Dedifferentiated amniotic fluid mesenchymal stem cell (primary cell): ENCODE data around the gene GSTCD.

Experiments used
- DNase-seq: peaks from one replicate; pipeline ENCODE4 v3.0.0-alpha.2; 2016; ENCODE audit errors: extremely low spot score

GSTCD gene

DNA sequence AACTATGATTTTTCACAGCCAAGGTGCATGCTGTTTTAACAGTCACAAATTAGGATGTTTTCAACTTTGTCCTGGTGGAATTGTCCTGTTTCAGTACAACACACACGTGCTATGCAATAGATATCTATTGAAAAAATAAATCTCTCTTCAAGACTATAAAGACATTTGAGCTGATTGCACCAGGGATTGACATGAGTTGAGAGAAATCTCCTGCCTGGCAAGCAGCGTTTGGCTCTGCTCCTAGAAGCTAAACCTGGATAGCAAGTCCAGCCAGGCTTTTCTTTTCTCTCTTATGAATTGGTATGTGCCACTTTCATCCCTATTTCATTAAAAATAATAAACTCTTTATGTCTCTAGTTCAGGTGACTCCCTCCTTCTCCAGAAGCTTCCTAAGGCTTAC, 170.1 kb downstream of the GSTCD start:
- no peak for DNase-seq

GRCh38 chr4:105887508-105887907, 178.9 kb downstream of the GSTCD start:
- DNase-seq = no peak

DNA sequence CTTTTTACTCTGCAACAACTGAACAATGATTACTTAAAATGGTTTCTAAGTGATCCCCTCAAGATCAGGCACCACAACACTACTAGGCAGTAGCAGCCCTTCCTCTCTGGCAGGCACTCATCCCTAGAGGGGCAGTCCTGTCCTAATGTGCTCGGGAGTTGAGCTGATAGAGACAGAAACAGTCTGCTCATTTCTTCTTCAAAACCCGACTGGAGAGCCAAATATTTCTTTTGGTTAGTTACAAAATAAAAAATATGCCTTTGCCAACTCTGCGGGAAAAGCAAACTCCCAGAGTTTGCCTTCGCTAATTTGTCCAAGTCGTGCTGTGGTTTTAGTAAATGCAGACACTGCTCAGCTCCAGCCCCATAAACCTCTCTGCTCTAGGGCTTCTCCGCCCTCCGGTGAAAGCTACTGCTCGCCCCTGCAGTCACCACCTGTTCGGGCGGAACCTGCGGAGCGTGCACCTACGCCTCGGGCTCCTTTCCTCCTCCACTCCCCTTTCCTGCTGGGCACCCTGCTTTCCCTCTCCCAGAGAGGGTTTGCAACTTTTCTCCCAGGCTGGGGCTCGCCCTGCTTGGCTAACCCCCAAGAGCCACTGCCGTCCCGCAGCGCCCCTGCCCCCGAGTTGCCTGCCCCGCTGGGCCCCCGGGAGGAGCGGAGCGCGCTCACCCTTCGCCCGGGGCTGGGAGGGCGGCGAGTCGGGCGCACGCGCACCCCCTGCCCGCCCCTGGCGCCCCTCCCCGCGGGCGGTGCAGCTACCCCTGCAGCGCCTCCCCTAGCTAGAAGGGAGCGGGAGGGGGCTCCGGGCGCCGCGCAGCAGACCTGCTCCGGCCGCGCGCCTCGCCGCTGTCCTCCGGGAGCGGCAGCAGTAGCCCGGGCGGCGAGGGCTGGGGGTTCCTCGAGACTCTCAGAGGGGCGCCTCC, 186.3 kb downstream of the GSTCD start, which contains the start of gene NPNT:
TSS of gene NPNT (plus strand) at position 812 of the 923 bp plus-strand sequence. CDS start 182 bp downstream, outside the sequence.
- DNase-seq = no peak

DNA sequence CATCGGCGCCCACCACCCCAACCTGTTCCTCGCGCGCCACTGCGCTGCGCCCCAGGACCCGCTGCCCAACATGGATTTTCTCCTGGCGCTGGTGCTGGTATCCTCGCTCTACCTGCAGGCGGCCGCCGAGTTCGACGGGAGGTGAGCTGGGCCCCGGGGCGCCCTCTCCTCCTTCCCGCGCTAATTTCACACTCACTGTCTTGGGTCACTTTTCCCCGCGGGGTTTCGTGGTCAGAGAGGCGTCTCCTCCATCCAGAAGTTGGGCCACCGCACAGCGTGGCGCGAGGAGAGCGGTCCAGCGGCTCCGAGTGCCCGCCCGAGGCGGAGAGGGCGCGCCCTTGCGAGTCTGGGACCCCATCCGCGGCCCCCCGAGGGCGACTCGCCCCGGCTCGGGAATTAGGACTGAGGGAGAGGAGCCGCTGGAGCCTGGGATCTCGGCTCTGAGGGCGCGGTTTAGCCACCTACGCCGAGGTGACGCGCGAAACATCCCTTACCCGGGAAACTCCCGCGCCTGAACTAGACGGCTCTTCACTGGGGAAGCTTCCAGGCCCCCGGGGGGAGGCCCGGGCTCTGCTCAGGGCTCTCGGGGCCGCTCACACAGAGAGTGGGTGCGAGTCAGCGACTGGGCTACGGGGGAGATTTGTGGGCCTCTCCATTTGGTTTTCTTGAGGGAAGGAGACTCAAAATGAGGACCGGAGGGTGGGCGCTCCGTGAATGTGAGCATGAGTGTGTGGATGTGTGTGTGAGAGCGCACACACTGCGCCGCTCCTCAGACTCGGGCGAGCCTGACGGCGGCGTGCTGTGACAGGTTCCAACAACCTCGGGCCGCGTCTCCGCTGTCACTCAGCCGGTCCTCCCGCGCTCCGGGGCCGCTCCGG, 187.2 kb downstream of the GSTCD start:
- no peak for DNase-seq

GRCh38 chr4:105896461-105896942, 187.9 kb downstream of the GSTCD start:
- DNase-seq = no peak
